Measurements from ENCODE around the gene RUSC1. TPM values are rescaled to one million over a fixed set of nuclear protein-coding genes. Genes with fewer than 3 reads are reported as not detected.
"Not testable (repeated sequence)": the region's sequence is repeated elsewhere in the genome, so short reads cannot be mapped to it uniquely, and the experiment has no call there.

Gene RUSC1
- total RNA-seq, 1 donor from 2014 or later = 18.0 TPM

- TF ChIP-seq CTCF (IDR thresholded peaks at IDR 0.05; ENCODE audit: borderline replicate concordance) = no peak
- intact Hi-C loops (cut with micrococcal nuclease) = no loop called here
- Histone ChIP-seq H3K36me3 (no peaks in the 10 kb centered on the region), H3K4me1 (no peaks in the 10 kb centered on the region), H3K9me3 (replicated peaks) (no peaks in the 10 kb centered on the region), H3K27ac (replicated peaks) (no peak overlapping the region), H3K4me3 (no peak overlapping the region), H3K27me3 (ENCODE audit: low read depth) (no peaks in the 10 kb centered on the region)
- DNase-seq = no peak
Measured at GRCh38 chr1:155284476-155284875, 36.2 kb upstream of the RUSC1 start.

GRCh38 chr1:155285063-155285462 lies 35.6 kb upstream of the RUSC1 start:
- no peak for DNase-seq
- no peaks in the 10 kb centered on the region for H3K27me3 ChIP-seq (ENCODE audit: low read depth)
- H3K4me1 ChIP-seq = no peaks in the 10 kb centered on the region
- H3K9me3 ChIP-seq (replicated peaks) = no peaks in the 10 kb centered on the region
- intact Hi-C loops (cut with micrococcal nuclease) = no loop called here
- H3K36me3 ChIP-seq = no peaks in the 10 kb centered on the region
- H3K4me3 ChIP-seq = no peak overlapping the region
- TF ChIP-seq CTCF (IDR thresholded peaks at IDR 0.05; ENCODE audit: borderline replicate concordance) = no peak
- H3K27ac ChIP-seq (replicated peaks) = no peak overlapping the region

- Histone ChIP-seq H3K27me3 (ENCODE audit: low read depth) (no peaks in the 10 kb centered on the region), H3K9me3 (replicated peaks) (no peaks in the 10 kb centered on the region), H3K36me3 (no peaks in the 10 kb centered on the region), H3K4me3 (no peak overlapping the region), H3K4me1 (no peaks in the 10 kb centered on the region), H3K27ac (replicated peaks) (no peak overlapping the region)
- no peak for TF ChIP-seq CTCF (IDR thresholded peaks at IDR 0.05; ENCODE audit: borderline replicate concordance)
- no peak for DNase-seq
- intact Hi-C loops (cut with micrococcal nuclease) = no loop called here
Measured at GRCh38 chr1:155285631-155286044, 35.1 kb upstream of the RUSC1 start.

GRCh38 chr1:155286544-155286943 lies 34.1 kb upstream of the RUSC1 start:
- no peak overlapping the region for H3K27ac ChIP-seq (replicated peaks)
- no peaks in the 10 kb centered on the region for H3K4me1 ChIP-seq
- TF ChIP-seq CTCF (IDR thresholded peaks at IDR 0.05; ENCODE audit: borderline replicate concordance) = no peak
- H3K36me3 ChIP-seq = no peaks in the 10 kb centered on the region
- DNase-seq = no peak
- H3K4me3 ChIP-seq = no peak overlapping the region
- no peaks in the 10 kb centered on the region for H3K9me3 ChIP-seq (replicated peaks)
- peaks cover 2% of the 10 kb centered on the region for H3K27me3 ChIP-seq (ENCODE audit: low read depth)
- intact Hi-C loops (cut with micrococcal nuclease) = no loop called here

- no peaks in the 10 kb centered on the region for H3K4me1 ChIP-seq
- peaks cover 13% of the 10 kb centered on the region for H3K27me3 ChIP-seq (ENCODE audit: low read depth)
- no peak for TF ChIP-seq CTCF (IDR thresholded peaks at IDR 0.05; ENCODE audit: borderline replicate concordance)
- no peak for DNase-seq
- no peaks in the 10 kb centered on the region for H3K9me3 ChIP-seq (replicated peaks)
- intact Hi-C loops (cut with micrococcal nuclease) = no loop called here
- no peak overlapping the region for H3K4me3 ChIP-seq
- no peaks in the 10 kb centered on the region for H3K36me3 ChIP-seq
- no peak overlapping the region for H3K27ac ChIP-seq (replicated peaks)
Measured at GRCh38 chr1:155287987-155288543, 32.6 kb upstream of the RUSC1 start.

GRCh38 chr1:155291006-155291405 lies 29.7 kb upstream of the RUSC1 start:
- H3K27ac ChIP-seq (replicated peaks); H3K36me3 ChIP-seq; H3K4me3 ChIP-seq; DNase-seq; H3K9me3 ChIP-seq (replicated peaks); intact Hi-C loops (cut with micrococcal nuclease): not testable (repeated sequence)
- peaks cover 42% of the 10 kb centered on the region for H3K27me3 ChIP-seq (ENCODE audit: low read depth)
- H3K4me1 ChIP-seq = peaks cover 14% of the 10 kb centered on the region

Measured in left ventricle myocardium inferior (tissue), 1 donor.